ENCODE data around the gene ADAM12.

The ADAM12 gene

DNA sequence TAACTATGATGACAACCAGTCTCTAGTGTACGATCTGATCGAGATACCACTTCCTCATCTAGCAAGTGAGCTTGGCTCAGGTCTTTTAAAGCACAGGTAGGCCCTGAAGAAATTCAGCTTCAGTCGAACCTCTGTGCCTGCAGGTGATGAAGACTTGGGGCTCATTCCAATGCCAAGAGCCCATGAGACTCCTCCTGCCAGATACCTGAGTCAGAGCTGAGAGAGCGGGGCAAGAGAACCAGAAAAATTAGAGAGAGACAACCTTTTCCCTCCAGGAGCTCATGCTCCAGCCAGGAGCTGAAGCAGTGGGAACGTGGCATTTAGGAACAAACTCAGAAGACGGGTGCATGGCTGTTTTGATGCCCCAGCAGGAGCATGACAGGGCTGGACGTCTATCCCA lies 259.3 kb downstream of the ADAM12 start:
- H3K4me3 ChIP-seq (ENCODE audit: low read depth, low read length), result no peak overlapping the region
- TF ChIP-seq, protein P1, sequence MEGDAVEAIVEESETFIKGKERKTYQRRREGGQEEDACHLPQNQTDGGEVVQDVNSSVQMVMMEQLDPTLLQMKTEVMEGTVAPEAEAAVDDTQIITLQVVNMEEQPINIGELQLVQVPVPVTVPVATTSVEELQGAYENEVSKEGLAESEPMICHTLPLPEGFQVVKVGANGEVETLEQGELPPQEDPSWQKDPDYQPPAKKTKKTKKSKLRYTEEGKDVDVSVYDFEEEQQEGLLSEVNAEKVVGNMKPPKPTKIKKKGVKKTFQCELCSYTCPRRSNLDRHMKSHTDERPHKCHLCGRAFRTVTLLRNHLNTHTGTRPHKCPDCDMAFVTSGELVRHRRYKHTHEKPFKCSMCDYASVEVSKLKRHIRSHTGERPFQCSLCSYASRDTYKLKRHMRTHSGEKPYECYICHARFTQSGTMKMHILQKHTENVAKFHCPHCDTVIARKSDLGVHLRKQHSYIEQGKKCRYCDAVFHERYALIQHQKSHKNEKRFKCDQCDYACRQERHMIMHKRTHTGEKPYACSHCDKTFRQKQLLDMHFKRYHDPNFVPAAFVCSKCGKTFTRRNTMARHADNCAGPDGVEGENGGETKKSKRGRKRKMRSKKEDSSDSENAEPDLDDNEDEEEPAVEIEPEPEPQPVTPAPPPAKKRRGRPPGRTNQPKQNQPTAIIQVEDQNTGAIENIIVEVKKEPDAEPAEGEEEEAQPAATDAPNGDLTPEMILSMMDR (IDR thresholded peaks at IDR 0.05; ENCODE audit: borderline replicate concordance, insufficient read depth, low read depth, low read length), result no peak

DNA sequence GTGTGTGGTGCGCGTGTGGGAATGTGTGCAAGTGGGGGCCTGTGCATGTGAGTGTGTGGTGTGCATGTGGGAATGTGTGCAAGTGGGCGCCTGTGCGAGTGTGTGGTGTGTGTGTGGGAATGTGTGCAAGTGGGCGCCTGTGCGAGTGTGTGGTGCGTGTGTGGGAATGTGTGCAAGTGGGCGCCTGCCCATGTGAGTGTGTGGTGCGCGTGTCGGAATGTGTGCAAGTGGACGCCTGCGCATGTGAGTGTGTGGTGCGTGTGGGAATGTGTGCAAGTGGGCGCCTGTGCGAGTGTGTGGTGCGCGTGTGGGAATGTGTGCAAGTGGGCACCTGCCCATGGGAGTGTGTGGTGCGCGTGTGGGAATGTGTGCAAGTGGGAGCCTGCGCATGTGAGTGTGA lies 259.7 kb downstream of the ADAM12 start:
- H3K4me3 ChIP-seq (ENCODE audit: low read depth, low read length), result no peak overlapping the region
- TF ChIP-seq, protein P1 (IDR thresholded peaks at IDR 0.05; ENCODE audit: borderline replicate concordance, insufficient read depth, low read depth, low read length), result no peak

DNA sequence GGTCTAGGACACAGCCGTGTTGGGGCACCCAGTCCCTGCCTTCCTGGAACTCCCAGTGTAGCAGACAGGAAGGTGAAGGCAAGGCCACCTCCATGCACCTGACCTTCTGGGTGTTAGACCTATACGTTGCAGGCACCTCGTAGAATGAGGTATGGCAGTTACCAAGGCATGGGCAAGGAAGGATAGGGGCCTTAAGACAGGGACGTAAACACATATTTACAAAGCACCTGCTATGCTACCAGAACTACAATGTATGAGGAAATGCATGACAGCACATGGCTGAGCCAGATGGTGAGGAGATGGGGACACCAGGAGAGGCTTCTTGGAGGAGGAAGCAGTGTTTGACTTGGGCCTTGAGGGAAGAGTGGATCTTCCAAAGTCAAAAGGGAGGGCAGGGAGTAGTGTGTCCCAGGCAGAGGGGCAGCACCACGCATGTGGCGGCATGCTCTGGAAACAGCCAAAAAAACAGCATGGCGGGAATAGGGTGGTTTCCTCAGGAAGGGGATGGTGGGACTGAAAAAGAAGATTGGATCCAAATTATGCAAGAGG lies 260.7 kb downstream of the ADAM12 start:
- TF ChIP-seq, protein P1 (IDR thresholded peaks at IDR 0.05; ENCODE audit: borderline replicate concordance, insufficient read depth, low read depth, low read length), result no peak
- H3K4me3 ChIP-seq (ENCODE audit: low read depth, low read length), result no peak overlapping the region

DNA sequence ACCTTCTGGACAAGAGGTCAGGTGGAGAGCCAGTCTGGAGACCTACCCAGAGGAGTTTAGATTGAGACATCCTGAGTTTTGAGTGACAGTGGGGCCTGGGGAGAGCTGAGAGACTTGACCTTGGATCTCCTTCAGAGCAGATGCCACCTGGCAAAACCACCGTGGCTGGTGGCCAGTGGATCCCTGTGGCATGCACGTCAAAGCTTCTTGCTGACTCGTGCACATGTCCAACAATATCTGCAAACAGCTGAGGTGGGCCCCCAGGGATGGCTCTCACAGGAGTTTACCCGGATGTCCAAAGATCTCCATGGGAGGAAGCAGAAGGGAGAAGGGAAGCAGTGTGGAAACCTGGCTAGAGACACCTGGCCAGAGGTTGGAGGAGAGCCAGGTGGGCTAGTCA lies 261.4 kb downstream of the ADAM12 start:
- TF ChIP-seq, protein P1 (IDR thresholded peaks at IDR 0.05; ENCODE audit: borderline replicate concordance, insufficient read depth, low read depth, low read length), result no peak
- no peak overlapping the region for H3K4me3 ChIP-seq (ENCODE audit: low read depth, low read length)

DNA sequence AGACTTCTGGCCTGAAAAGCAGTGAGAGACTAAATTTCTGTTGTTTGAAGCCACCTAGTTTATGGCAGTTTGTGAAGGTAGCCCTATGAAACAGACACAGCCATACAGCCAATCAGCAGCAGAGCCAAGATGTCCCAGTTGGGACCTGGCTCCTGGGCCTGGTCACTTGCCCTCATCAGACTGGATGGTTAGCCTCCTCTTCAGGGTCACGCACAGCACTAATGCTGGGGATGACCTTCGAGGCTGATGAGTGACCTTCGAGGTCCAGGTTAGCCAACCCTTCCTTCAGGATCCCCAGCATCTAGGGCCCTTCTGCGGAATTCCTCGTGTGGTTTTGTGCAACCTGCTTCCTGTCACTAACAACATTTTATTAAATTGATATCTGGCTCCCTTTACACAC lies 262.3 kb downstream of the ADAM12 start:
- TF ChIP-seq, protein P1 (IDR thresholded peaks at IDR 0.05; ENCODE audit: borderline replicate concordance, insufficient read depth, low read depth, low read length), result no peak

DNA sequence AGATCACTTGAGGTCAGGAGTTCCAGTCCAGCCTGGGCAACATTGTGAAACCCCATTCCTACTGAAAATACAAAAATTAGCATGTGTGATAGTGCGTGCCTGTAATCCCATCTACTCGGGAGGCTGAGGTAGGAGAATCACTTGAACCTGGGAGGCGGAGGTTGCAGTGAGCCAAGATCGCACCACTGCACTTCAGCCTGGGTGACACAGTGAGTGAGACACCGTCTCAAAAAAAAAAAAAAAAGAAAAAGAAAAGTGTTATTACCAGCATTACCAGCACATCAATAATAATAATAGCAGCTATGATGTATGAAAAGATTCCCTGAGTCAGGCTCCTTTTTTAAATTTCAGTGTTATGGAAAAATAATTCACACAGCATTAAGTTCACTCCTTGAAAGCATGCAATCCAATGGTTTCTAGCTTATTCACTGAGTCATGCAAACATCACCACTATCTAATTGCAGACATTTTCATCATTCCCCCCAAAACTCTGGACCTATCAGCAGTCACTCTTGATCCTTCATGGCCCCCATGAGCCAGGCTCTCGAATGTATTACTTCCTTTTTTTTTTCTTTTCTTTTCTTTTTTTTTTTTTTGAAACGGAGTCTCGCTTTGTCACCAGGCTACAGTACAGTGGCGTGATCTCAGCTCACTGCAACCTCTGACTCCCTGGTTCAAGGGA lies 263.5 kb downstream of the ADAM12 start:
- TF ChIP-seq, protein P1 (IDR thresholded peaks at IDR 0.05; ENCODE audit: borderline replicate concordance, insufficient read depth, low read depth, low read length), result no peak
- no peak overlapping the region for H3K4me3 ChIP-seq (ENCODE audit: low read depth, low read length)

More for the DNA sequence above, 262.3 kb downstream of the ADAM12 start:
- no peak overlapping the region for H3K4me3 ChIP-seq (ENCODE audit: low read depth, low read length)

DNA sequence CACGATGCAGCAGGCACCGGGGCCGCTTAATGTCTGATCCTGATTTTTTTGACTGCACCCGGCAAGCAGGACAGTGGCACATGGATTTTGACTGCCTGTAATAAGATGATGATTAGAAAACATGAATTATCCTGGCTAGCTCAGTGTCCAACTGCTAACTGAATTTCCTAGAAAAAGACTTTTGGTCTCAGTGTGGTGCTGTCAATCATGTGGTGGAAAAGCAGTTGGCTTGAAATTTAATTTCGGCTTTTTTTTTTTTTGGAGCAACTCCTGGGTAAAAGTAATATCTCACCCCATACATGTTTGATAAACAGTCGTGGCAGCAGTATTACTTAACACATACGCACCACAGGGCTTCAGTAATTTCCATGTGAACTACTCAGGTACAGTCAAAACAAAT lies 264.2 kb downstream of the ADAM12 start:
- TF ChIP-seq, protein P1 (IDR thresholded peaks at IDR 0.05; ENCODE audit: borderline replicate concordance, insufficient read depth, low read depth, low read length), result no peak
- H3K4me3 ChIP-seq (ENCODE audit: low read depth, low read length), result no peak overlapping the region
